ENCODE measurements around the gene CNGA4.
"Not testable (repeated sequence)": the region's sequence is repeated elsewhere in the genome, so short reads cannot be mapped to it uniquely, and the experiment has no call there.

Gene CNGA4

DNA sequence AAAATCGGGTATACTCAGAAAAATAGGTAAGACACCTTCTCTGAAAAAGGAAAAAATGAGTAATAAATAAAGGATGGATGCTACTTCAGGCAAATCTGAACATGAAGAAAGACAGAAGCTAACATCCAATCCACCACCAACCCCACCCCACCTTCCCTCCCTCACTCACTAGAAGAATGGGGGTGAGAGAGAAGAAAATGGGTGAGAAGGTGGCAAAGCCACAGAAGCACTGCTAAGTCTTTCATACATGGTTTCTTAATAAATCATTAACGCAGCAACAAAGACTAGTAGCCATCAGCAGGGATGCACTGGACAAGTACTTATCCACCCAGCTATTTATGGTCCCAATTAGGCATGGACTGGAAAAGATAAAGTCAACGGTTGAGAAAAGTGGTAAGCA, 10.4 kb upstream of the CNGA4 start:
- no peak for DNase-seq

DNA sequence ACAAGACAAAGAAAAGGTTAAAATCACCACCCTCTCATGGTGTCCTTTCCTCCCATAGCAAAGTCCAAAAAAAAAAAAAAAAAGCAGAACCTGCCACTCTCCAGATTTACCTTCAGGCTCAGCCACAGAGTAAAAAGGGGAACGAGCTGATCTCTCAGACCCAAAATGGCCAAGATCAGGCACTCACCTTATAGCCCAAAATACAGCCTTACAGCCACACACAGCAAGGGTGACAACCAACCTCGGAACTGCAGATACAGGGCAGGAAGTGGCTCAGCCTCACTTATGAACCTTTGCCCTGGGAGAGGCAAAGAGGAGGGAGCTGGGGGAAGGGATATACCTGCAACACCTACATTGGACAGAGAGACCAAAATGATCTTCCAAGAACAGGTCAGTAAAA, 9.0 kb upstream of the CNGA4 start:
- peak; percentile 27 for DNase-seq

DNA sequence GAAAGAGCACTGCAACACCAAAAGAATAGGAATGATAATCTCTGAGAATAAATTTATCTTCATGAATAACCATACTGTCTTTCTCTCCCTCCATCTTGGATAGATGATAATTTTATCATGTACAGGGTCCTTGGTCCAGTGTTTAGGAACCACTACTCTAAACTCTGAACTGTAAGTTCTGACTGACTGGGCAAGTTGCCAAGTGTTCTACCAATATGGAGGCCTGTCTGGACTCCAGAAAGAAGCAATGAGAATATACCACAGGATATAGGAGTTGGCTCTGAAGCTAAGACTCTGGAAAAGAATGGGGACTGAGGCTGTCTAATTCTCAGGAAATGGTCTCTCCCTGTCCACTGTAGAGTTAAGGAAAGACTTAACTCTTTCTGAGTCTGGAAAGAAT, 6.0 kb upstream of the CNGA4 start:
- peak; percentile 6 for DNase-seq

DNA sequence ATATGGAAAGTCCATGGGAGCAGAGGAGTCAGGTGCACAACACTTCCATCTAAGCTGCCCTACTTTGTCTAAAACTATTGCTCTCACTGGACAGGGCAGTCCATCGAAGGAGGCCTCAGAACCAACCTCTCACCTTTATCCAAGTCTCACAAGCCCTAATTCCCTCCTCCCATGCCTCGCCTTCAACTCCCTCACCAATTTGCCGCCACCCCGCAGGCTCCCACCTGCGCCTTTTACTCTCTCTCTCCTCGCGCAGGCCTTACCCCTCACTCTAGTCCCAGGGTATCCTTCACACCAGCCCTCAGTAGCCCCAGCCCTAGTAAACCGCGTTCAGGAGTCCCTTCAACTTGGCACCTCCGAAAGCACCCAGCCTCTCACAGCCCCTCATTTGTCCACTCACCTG, 4.9 kb upstream of the CNGA4 start:
- DNase-seq, result peak; percentile 55

DNA sequence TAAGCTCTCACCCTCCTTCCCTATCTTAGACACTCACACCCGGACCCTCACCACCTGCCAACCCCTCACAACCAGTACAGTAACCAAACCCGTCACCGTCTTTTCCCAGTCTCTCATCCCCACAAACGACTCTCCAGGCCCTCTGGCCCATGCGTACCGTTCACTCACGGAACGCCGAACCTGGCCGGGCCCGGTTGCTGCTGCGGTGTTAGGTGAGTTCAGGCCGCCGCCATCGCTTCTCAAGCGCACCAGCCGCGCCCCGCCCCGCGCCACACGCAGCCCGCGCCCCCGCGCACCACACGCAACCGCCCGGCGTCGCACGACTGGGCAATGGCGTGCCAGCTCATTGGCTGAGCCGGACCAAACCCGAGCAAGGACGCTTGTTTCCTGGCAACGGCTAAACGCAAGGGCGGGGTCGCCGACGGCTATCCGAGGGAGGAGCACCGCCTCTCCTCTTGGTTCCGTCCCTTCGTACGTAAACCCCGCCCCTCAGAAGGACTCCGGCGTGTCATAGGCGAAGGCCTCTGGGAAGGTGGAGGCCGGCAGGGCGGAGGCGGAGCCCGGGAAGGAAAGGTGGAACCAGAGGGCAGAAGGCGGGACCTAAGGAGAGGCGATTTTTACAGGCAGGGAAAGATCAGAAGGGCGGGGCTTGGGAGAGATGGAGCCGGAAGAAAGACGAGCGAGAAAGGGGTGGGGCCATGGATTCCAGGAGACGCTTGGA, 4.3 kb upstream of the CNGA4 start, which contains the start of gene FHIP1B:
Gene FHIP1B (minus strand): TSS at position 250 of the 721 bp plus-strand sequence. CDS start 10,120 bp downstream, outside the sequence.
- peak; percentile 99 for DNase-seq

DNA sequence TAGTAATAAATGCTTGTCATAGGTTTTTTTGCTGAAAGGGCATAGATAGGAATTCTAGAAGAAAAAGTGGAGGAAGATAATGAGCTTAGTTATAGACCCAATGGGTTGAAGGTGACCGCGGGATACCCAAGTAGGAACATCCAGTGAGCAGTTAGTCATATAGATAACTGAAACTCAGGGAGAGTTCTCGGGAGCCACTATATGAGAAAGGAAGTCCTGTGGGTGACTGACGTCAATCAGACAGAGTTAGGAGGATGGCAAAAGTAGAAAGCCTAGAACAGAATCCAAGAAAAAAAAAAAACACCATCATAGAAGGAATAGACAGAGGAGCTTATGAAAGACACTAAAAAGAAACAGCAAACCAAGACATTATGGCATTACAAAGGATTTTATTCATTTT, 1.6 kb upstream of the CNGA4 start:
- no peak for DNase-seq

DNA sequence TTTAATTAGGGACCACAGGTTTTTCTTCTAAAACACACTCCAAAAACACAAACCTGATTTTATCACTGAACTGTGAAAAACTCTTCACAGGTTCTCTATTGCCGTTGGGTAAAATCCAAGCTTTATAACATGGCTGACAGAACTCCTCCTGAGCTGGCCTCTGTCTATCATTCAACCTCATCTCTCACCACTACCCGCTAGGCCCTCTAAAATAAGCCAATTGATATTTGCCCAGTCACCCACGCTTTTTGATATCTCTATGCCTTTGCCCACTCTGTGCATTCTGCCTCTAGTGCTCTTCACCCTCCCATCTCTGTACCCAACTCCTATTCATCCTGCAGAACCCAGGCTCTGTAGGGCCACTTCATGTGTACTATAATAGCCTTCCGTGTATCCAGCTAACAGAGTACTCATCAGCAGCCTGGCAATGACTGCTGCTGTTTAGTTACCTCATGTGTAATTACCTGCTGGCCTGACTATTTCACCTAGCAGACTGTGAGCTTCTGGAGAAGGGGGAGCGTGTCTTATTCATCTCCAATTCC, 1.1 kb upstream of the CNGA4 start:
- DNase-seq, result peak; percentile 11

DNA sequence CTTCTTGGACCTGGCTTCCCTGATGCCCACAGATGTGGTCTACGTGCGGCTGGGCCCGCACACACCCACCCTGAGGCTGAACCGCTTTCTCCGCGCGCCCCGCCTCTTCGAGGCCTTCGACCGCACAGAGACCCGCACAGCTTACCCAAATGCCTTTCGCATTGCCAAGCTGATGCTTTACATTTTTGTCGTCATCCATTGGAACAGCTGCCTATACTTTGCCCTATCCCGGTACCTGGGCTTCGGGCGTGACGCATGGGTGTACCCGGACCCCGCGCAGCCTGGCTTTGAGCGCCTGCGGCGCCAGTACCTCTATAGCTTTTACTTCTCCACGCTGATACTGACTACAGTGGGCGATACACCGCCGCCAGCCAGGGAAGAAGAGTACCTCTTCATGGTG, 1.2 kb downstream of the CNGA4 start:
- no peak for DNase-seq

DNA sequence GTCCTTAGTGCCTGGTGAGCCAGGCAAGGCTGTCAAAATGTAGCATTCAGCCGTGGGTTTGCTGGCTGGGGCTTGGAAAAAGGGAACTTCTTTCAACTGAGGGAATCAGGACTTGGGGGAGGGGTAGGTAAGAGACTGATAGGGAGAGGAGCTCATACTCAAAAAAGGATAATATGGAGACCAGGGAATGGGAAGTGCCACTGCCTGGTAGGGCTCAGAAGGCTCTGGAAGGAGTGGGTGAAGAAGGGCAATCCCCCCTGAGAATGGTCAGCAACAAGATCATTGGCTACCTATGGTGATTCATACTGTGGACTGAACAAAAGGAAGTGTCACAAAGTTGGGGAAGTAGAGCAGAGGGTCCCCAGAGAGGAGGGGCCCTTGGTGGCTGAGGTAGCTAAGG, 1.9 kb downstream of the CNGA4 start:
- DNase-seq, result peak; percentile 63

DNA sequence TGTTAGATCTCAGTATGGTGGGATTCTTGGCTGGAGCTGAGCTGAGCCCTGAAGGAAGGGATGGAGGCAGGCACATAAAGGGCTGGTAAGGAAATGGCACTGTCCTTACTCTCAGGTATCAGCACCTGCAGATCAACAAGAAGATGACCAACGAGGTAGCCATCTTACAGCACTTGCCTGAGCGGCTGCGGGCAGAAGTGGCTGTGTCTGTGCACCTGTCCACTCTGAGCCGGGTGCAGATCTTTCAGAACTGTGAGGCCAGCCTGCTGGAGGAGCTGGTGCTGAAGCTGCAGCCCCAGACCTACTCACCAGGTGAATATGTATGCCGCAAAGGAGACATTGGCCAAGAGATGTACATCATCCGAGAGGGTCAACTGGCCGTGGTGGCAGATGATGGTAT, 2.4 kb downstream of the CNGA4 start:
- no peak for DNase-seq

DNA sequence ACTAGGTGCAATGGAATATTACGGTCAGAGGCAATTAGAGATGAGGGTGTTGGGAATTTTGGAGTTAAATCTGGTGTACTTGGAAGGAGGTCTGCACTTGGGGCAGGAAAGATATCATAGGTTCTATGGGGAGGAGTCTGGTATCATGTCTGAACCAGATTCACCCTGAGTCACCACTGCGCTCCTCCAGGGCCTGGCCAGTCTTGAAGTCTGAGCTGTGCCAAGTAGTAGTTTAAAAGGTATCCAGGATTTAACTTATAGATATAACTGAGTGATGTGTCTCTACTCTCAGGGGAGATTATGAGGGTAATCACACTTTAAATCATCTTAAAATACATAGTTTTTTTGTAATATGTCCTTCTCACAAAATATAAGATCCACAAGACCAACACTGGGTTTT, 6.6 kb downstream of the CNGA4 start:
- DNase-seq, result no peak

DNA sequence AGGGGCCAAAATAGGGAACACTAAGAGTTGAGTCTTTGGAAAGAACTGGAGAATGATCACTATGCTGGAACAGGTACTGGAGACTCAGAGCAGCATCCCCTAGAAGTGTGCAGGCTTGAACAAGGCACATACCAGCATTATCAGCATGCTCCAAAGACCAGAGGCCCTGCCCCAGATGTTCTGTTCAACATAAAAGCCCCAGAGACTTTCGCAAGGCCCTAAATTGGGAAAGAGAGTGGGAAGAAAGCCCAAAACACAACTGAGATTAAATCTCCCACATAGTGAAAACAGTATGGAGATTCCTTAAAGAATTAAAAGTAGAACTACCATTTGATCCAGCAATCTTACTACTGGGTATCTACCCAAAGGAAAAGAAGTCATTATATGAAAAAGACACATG, 9.4 kb downstream of the CNGA4 start:
- peak; percentile 16 for DNase-seq

DNA sequence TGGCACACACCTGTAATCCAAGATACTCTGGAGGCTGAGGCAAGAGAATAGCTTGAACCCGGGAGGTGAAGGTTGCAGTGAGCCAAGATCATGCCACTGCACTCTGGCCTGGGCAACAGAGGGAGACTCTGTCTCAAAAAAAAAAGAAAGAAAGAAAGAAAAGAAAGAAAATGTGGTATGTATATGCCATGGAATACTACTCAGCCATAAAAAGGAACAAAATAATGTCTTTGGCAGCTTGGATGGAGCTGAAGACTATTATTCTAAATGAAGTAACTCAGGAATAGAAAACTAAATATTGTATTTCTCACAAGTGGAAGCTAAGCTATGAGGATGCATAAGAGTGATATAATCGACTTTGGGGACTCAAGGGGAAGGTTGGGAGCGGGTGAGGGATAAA, 10.0 kb downstream of the CNGA4 start:
- not testable (repeated sequence) for DNase-seq

DNA sequence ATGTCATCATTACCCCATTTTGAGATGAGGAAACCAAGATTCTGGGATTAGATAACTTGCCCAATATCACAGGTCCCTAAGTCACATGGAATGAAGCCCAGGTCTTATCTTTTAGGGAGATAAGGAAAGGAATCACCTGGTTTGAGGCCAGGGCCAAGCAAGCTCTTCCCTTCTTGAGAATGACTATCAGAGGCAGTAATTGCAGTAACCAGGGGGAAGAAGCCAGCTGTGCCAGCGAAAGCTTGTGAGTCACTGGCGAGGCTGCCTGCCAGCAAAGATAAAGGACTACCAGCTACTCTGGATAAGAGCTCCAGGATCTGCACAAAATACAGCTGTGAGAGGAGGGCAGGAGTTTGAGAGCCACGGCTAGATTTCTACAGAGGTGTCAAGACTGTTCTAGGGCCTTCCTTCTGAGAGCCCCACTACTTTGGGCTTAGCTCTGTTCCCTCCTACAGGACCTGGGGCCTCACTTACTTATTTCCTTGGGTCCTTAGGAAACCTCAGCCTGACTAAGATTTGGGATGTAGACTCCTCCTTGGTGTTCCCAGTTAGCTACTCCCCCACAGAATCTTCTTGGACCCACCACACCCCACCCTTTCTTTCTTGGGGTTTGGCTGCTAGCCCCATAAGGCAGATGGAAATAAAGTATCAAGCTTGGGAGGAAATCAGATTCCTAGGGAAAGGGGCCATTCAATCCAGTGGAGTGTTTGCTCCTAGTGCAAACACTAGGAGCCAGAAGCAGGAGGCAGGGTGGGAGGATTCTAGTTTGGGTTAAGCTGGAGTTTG, 11.1 kb downstream of the CNGA4 start:
- peak; percentile 90 for DNase-seq

DNA sequence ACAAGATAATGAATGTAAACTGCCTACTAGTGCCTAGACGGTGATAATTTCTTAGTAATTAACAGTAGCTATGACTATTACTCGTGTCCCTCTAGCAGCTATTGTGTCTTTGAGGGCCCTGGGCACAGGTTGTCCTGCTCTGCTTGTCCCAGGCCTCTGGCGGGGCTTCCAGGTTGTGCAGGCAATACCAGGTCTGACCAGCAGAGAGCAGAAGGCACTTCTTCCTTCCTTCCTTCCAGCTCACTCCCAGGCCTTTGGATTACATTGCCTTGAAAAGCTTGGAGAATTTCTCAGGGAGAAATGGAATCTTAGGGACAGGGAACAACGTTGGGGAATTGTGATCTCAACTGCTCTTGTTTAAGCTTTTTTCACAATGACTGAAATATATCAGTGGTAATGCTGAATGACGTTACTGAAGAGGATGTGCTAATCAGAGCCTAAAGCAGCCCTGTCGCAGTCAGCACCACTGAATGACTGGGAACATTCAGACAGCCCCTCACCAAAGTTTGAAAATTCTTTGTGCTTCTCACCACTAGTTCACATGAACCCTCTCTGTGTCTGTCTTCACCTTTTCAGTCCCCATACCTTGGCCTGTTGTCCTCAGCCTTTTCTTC, 12.3 kb downstream of the CNGA4 start:
- DNase-seq, result peak; percentile 73

DNA sequence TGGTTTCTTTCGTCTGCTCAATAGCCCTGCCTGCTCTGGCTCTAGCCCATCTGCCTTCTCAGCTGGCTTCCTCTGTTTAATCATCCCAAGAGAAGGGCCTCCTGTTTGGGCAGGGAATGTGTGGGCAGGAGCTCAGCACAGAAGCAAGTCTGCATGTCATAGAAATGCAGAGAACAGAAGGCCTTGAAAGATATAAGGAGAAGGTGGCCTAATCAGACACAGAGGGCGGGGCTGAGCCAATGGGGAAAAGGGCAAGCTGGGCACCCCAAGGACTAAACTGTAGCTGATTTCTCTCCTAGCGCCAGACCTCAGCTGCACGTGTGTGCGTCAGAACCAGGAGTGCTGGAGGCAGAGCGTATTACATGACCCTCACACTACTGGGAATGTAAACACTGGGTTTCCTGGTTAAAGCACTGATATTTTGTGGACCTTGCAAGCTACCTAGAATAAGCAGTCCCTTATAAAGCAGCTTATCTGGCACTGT, 13.1 kb downstream of the CNGA4 start:
- DNase-seq, result peak; percentile 92

DNA sequence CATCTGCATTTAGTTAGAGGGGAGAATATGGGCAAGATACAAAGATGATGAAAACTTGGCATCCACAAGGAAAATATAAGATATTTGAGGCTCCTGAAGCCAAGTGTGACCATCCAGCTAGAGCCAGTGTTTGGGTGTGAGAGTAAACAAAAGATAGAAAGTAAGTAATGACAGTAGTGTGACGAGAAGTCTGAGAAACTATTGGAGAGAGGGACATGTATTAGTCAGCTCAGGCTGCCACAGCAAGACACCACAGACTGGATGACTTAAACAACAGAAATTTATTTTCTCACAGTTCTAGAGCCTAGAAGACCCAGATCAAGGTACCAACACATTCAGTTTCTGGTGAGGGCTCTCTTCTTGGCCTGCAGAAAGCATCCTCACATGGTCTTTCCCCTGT, 14.3 kb downstream of the CNGA4 start:
- no peak for DNase-seq

DNA sequence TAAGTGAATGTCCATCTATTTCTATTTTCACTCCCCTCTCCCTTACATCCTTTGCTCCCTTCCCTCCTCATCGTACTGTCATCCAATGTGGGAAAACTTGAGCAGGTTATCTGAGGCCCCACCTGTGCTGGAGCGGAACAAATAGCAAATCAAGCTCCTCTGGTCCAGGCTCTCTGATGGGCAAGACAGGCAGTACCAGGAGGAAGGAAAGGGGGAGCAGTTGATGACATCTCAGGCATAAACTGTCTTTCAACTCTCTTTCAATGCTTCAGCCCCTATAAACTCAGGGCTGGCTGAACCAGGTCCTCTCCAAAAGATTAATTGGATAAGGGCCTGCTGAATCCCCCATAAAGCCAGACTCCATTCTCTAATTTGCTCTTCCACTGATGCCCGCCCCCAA, 19.3 kb downstream of the CNGA4 start:
- DNase-seq, result no peak

DNA sequence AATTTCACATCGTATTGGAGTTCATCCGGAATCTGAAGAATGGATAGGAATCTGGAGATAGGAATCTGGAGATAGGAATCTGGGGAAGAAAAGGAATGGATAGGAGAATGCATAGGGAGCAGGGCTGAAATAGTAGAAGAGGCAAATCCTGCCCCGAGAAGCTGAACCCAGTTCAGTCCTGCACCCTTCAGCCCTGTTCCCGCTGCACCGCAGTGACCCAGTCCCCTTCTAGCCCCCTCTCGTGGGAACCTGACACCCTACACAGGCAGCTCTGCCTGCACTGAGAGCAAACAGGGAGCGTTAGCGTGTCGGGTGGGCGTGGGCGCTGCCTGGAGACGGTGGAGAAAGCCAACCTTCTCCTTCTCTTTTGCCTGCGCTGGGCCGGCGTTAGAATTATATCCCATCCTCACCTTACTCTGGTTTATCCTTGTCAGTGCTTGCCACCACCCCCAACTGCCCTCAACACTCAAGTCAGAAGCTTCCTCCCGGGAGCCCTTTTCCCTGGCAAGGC, 19.7 kb downstream of the CNGA4 start:
- no peak for DNase-seq

DNA sequence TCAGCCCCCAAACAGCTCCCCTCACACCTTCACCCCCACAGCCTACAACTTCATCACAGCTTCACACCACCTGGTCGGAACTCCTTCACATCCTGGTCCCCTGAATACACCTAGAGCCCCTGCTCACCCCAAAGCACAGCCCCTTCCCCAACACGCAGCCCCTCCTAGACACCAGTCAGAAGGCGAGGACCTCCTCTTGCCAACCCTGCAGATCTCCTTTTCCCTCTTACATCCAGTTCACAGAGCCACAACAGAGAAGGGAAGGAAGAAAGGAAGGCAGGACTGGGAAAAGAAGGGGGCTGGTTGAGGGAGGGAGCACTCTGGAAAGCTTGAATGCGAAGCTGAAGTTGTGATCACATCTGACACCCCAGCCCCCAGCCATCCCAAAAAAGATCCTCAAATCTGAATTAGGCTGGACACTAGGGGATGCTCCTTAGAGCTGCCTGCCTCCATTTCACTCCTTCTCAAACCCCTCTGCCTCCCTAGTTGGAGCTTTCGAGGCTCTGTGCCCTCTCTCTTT, 21.4 kb downstream of the CNGA4 start:
- DNase-seq, result no peak

DNA sequence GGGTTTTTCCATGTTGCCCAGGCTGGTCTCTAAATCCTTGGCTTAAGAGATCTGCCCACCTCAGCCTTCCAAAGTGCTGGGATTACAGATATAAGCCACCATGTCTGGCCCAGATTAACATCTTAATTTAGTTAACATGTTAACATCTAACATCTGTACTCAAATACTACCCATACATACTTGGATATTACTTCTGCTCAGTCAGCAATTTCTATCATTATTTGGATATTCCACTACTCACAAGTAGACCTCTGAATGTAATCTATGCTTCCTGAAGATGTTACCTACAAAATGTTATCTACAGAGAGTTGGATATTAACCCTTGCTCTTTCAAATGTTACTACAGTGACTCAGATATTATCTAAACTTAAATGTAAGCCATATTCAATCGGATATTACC, 24.8 kb downstream of the CNGA4 start:
- no peak for DNase-seq

DNA sequence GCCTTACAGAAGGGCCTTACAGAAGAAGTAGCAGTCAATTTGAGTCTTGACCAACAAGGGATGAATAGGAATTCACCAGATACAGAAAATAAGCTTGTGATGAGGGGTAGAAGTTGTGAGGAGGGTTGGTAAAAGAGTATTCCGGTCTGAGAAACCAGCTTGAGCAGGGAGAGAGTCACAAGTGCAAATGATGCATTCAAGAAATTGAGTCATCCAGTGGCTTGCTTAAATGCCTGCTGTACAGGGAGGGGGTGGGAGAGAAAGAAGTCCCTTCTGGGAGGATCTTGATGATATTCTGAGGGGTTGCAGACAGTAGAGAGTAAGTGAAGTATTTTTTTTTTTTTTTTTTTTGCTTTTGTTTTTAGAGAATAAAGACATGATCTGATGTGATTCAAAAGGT, 29.9 kb downstream of the CNGA4 start:
- DNase-seq, result no peak

DNA sequence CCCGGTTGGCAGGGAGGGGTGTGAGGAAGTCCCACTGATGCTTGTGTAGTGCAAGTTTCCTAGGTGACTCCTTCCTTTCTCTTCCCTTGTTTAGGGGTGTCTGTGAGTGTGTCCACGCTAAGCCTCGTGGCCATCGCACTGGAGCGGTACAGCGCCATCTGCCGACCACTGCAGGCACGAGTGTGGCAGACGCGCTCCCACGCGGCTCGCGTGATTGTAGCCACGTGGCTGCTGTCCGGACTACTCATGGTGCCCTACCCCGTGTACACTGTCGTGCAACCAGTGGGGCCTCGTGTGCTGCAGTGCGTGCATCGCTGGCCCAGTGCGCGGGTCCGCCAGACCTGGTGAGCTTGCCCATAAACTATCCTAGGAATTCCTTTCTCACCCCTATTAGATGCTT, 31.1 kb downstream of the CNGA4 start:
- DNase-seq, result peak; percentile 19

Data from OCI-M1 (cell line).